Endometrial microvascular endothelial cells (primary cell): ENCODE results near the gene PDILT. TPM values are rescaled to one million over a fixed set of nuclear protein-coding genes. Genes with fewer than 3 reads are reported as not detected.
"Not testable (repeated sequence)": the region's sequence is repeated elsewhere in the genome, so short reads cannot be mapped to it uniquely, and the experiment has no call there.

Experiments
- in situ Hi-C: cut with HindIII; loops from 2 replicates; pipeline ENCODE4 v1.10.0; 2017; ENCODE audit warnings: low sequenced_read_pairs, low pct_unique_long_range_greater_than_20kb; ENCODE audit errors: inconsistent ontology term
- total RNA-seq: library from RNA; depleted of rRNA; stranded (reverse); fragments of >200 nt; gene quantifications from one replicate; pipeline ENCODE4 v1.2.3, GENCODE V29; 2015; ENCODE audit errors: inconsistent ontology term

Gene PDILT
- total RNA-seq, 1 donor from 2014 or later: not detected

GRCh38 chr16:20332411-20332810 lies 72.1 kb downstream of the PDILT start:
- in situ Hi-C loops: no loop called here

- in situ Hi-C loops: no loop called here
Measured at GRCh38 chr16:20331635-20332034, 72.9 kb downstream of the PDILT start.

GRCh38 chr16:20329392-20330138 lies 75.0 kb downstream of the PDILT start:
- in situ Hi-C loops: no loop called here

GRCh38 chr16:20327444-20328041 lies 77.0 kb downstream of the PDILT start, which contains the start of gene GP2:
TSS of gene GP2 (minus strand) at chr16:20327513. CDS start at chr16:20326431, 1,082 bp downstream.
- in situ Hi-C loops: no loop called here

GRCh38 chr16:20326321-20326720 lies 78.2 kb downstream of the PDILT start:
- in situ Hi-C loops: no loop called here

GRCh38 chr16:20325005-20325404 lies 79.5 kb downstream of the PDILT start:
- in situ Hi-C loops: no loop called here

- in situ Hi-C loops: no loop called here
Measured at GRCh38 chr16:20323591-20324117, 80.9 kb downstream of the PDILT start.

GRCh38 chr16:20322696-20323095 lies 81.8 kb downstream of the PDILT start:
- in situ Hi-C loops: no loop called here

- in situ Hi-C loops: no loop called here
Measured at GRCh38 chr16:20321671-20322070, 82.9 kb downstream of the PDILT start.

GRCh38 chr16:20321051-20321450 lies 83.5 kb downstream of the PDILT start:
- in situ Hi-C loops: not testable (repeated sequence)

GRCh38 chr16:20320592-20320991 lies 83.9 kb downstream of the PDILT start:
- in situ Hi-C loops: no loop called here

GRCh38 chr16:20320178-20320577 lies 84.4 kb downstream of the PDILT start:
- in situ Hi-C loops: no loop called here

GRCh38 chr16:20319406-20319805 lies 85.1 kb downstream of the PDILT start:
- in situ Hi-C loops: no loop called here

GRCh38 chr16:20318437-20318836 lies 86.1 kb downstream of the PDILT start:
- in situ Hi-C loops: no loop called here

- in situ Hi-C loops: no loop called here
Measured at GRCh38 chr16:20318006-20318405, 86.5 kb downstream of the PDILT start.

- in situ Hi-C loops: no loop called here
Measured at GRCh38 chr16:20317117-20317516, 87.4 kb downstream of the PDILT start.

- in situ Hi-C loops: no loop called here
Measured at GRCh38 chr16:20316715-20317114, 87.8 kb downstream of the PDILT start.

- in situ Hi-C loops: no loop called here
Measured at GRCh38 chr16:20315764-20316163, 88.8 kb downstream of the PDILT start.

GRCh38 chr16:20314575-20314974 lies 90.0 kb downstream of the PDILT start:
- in situ Hi-C loops: no loop called here

- in situ Hi-C loops: no loop called here
Measured at GRCh38 chr16:20313741-20314140, 90.8 kb downstream of the PDILT start.
